ENCODE results near the gene RHOT2. TPM values are rescaled to one million over a fixed set of nuclear protein-coding genes. Genes with fewer than 3 reads are reported as not detected.

Gene RHOT2
- total RNA-seq, 2 experiments from 2014 or later: 173 to 183 TPM

- Mint-ChIP-seq H3K4me1 (peaks cover 6% of the 10 kb centered on the region), H3K4me3 (peak within 1 kb of the TSS; percentile 94), H3K27me3 (no peaks in the 10 kb centered on the region), H3K9me3 (no peaks in the 10 kb centered on the region), H3K27ac (peak within 1 kb of the TSS; percentile 94), H3K36me3 (no peaks in the 10 kb centered on the region)
- peak; percentile 96 for DNase-seq
- POLR2A ChIA-PET: interaction anchor here (0.6 to 2.5 kb wide), 15 partner anchors 12 to 587 kb away, joined by 3 to 13 read pairs (median 5); partner anchors contain the start of genes CAPN15, CHTF18, NHLRC4 and RAB40C
- ATAC-seq (ENCODE audit: low read depth): peak; percentile 76
These were observed 31.5 kb upstream of the RHOT2 start, which contains the start of gene METTL26 for GRCh38 chr16:636206-637080. TSS of gene METTL26 (minus strand) at chr16:636305. CDS start at chr16:636290, 15 bp downstream.

GRCh38 chr16:637081-638018 lies 30.6 kb upstream of the RHOT2 start:
- Mint-ChIP-seq H3K9me3 (no peaks in the 10 kb centered on the region), H3K4me1 (peaks cover 6% of the 10 kb centered on the region), H3K27ac (peak overlapping the region; percentile 94), H3K36me3 (no peaks in the 10 kb centered on the region), H3K4me3 (peak overlapping the region; percentile 94), H3K27me3 (no peaks in the 10 kb centered on the region)
- POLR2A ChIA-PET: interaction anchor here (1.1 to 2.5 kb wide), 10 partner anchors 12 to 282 kb away, joined by 3 to 13 read pairs (median 5); partner anchors contain the start of genes CAPN15, CHTF18, NHLRC4 and RAB40C
- DNase-seq (no peak), ATAC-seq (ENCODE audit: low read depth) (peak; percentile 2)

- no peak for ATAC-seq (ENCODE audit: low read depth)
- H3K27ac Mint-ChIP-seq: no peak overlapping the region
These were observed 29.8 kb upstream of the RHOT2 start for GRCh38 chr16:638034-638543.

GRCh38 chr16:638836-639235 lies 29.1 kb upstream of the RHOT2 start:
- peaks cover 9% of the 10 kb centered on the region for H3K4me1 Mint-ChIP-seq
- H3K36me3 Mint-ChIP-seq: no peaks in the 10 kb centered on the region
- DNase-seq (no peak), ATAC-seq (ENCODE audit: low read depth) (no peak)
- H3K27ac Mint-ChIP-seq: no peak overlapping the region
- H3K27me3 Mint-ChIP-seq: no peaks in the 10 kb centered on the region
- no peak overlapping the region for H3K4me3 Mint-ChIP-seq
- POLR2A ChIA-PET: no interaction called here
- no peaks in the 10 kb centered on the region for H3K9me3 Mint-ChIP-seq

More at GRCh38 chr16:638034-638543, 29.8 kb upstream of the RHOT2 start:
- H3K9me3 Mint-ChIP-seq: no peaks in the 10 kb centered on the region
- no peak overlapping the region for H3K4me3 Mint-ChIP-seq
- H3K27me3 Mint-ChIP-seq: no peaks in the 10 kb centered on the region
- H3K36me3 Mint-ChIP-seq: no peaks in the 10 kb centered on the region
- DNase-seq: no peak
- H3K4me1 Mint-ChIP-seq: peaks cover 9% of the 10 kb centered on the region
- POLR2A ChIA-PET: interaction anchor here (0.5 kb wide), 1 partner anchor 524 kb away, joined by 4 read pairs; no protein-coding TSS in a partner anchor

GRCh38 chr16:640614-641013 lies 27.3 kb upstream of the RHOT2 start:
- Mint-ChIP-seq H3K27ac (peak overlapping the region; percentile 67), H3K27me3 (no peaks in the 10 kb centered on the region)

GRCh38 chr16:641326-642188 lies 26.4 kb upstream of the RHOT2 start, which contains the start of gene MCRIP2:
TSS of gene MCRIP2 (plus strand) at chr16:641828. CDS start at chr16:641992, 164 bp downstream.
- Mint-ChIP-seq H3K27me3 (no peaks in the 10 kb centered on the region), H3K4me1 (peaks cover 8% of the 10 kb centered on the region), H3K27ac (peak within 1 kb of the TSS; percentile 67), H3K4me3 (peak within 1 kb of the TSS; percentile 76), H3K36me3 (no peaks in the 10 kb centered on the region), H3K9me3 (no peaks in the 10 kb centered on the region)
- POLR2A ChIA-PET: no interaction called here
- DNase-seq (peak; percentile 87), ATAC-seq (ENCODE audit: low read depth) (peak; percentile 57)

More at GRCh38 chr16:640614-641013, 27.3 kb upstream of the RHOT2 start:
- Mint-ChIP-seq H3K4me3 (peak overlapping the region; percentile 70), H3K36me3 (no peaks in the 10 kb centered on the region), H3K9me3 (no peaks in the 10 kb centered on the region), H3K4me1 (peaks cover 11% of the 10 kb centered on the region)
- DNase-seq (no peak), ATAC-seq (ENCODE audit: low read depth) (no peak)
- POLR2A ChIA-PET: no interaction called here

- DNase-seq (peak; percentile 74), ATAC-seq (ENCODE audit: low read depth) (peak; percentile 44)
- peak overlapping the region; percentile 76 for H3K4me3 Mint-ChIP-seq
- no peaks in the 10 kb centered on the region for H3K9me3 Mint-ChIP-seq
- no peaks in the 10 kb centered on the region for H3K27me3 Mint-ChIP-seq
- H3K27ac Mint-ChIP-seq: peak overlapping the region; percentile 51
- H3K36me3 Mint-ChIP-seq: no peaks in the 10 kb centered on the region
- POLR2A ChIA-PET: interaction anchor here (0.6 kb wide), 1 partner anchor 26 kb away, joined by 3 read pairs; no protein-coding TSS in a partner anchor
- H3K4me1 Mint-ChIP-seq: peaks cover 5% of the 10 kb centered on the region
These were observed 25.5 kb upstream of the RHOT2 start for GRCh38 chr16:642189-643049.

GRCh38 chr16:643050-643368 lies 24.9 kb upstream of the RHOT2 start:
- Mint-ChIP-seq H3K36me3 (no peaks in the 10 kb centered on the region), H3K4me3 (peak overlapping the region; percentile 76), H3K27me3 (no peaks in the 10 kb centered on the region), H3K4me1 (peaks cover 5% of the 10 kb centered on the region), H3K9me3 (no peaks in the 10 kb centered on the region), H3K27ac (no peak overlapping the region)
- POLR2A ChIA-PET: interaction anchor here (0.6 kb wide), 1 partner anchor 26 kb away, joined by 3 read pairs; no protein-coding TSS in a partner anchor
- ATAC-seq (ENCODE audit: low read depth) (no peak), DNase-seq (no peak)

- POLR2A ChIA-PET: interaction anchor here (1.4 kb wide), 1 partner anchor 72 kb away, joined by 3 read pairs; no protein-coding TSS in a partner anchor
- H3K27me3 Mint-ChIP-seq: no peaks in the 10 kb centered on the region
- H3K9me3 Mint-ChIP-seq: no peaks in the 10 kb centered on the region
- no peak overlapping the region for H3K4me3 Mint-ChIP-seq
- DNase-seq (no peak), ATAC-seq (ENCODE audit: low read depth) (no peak)
- H3K27ac Mint-ChIP-seq: peak overlapping the region; percentile 26
- peaks cover 5% of the 10 kb centered on the region for H3K4me1 Mint-ChIP-seq
- H3K36me3 Mint-ChIP-seq: no peaks in the 10 kb centered on the region
These were observed 23.4 kb upstream of the RHOT2 start for GRCh38 chr16:644556-644955.

- peaks cover 5% of the 10 kb centered on the region for H3K4me1 Mint-ChIP-seq
- no peak overlapping the region for H3K4me3 Mint-ChIP-seq
- no peaks in the 10 kb centered on the region for H3K36me3 Mint-ChIP-seq
- DNase-seq (no peak), ATAC-seq (ENCODE audit: low read depth) (no peak)
- no peaks in the 10 kb centered on the region for H3K9me3 Mint-ChIP-seq
- POLR2A ChIA-PET: no interaction called here
- H3K27ac Mint-ChIP-seq: no peak overlapping the region
- H3K27me3 Mint-ChIP-seq: no peaks in the 10 kb centered on the region
These were observed 21.9 kb upstream of the RHOT2 start for GRCh38 chr16:645852-646678.

GRCh38 chr16:646679-647172 lies 21.2 kb upstream of the RHOT2 start:
- POLR2A ChIA-PET: no interaction called here
- DNase-seq (no peak), ATAC-seq (ENCODE audit: low read depth) (no peak)
- peaks cover 5% of the 10 kb centered on the region for H3K4me1 Mint-ChIP-seq
- H3K36me3 Mint-ChIP-seq: no peaks in the 10 kb centered on the region
- H3K4me3 Mint-ChIP-seq: no peak overlapping the region
- no peaks in the 10 kb centered on the region for H3K9me3 Mint-ChIP-seq
- peak overlapping the region; percentile 12 for H3K27ac Mint-ChIP-seq
- H3K27me3 Mint-ChIP-seq: no peaks in the 10 kb centered on the region
